A673 (cell line): ENCODE data around the gene LRSAM1. TPM values are rescaled to one million over a fixed set of nuclear protein-coding genes. Genes with fewer than 3 reads are reported as not detected.

Source experiments
- Bru-seq: library from RNA; stranded (reverse); fragments of 400-500 nt; gene quantifications from one replicate; lab custom pipeline; 2021; lab: Mats Ljungman, UMichigan
- BruChase-seq, 2 experiments: library from RNA; stranded (reverse); fragments of 400-500 nt; gene quantifications; one replicate each; lab custom pipeline; 2021; lab: Mats Ljungman, UMichigan
- BruUV-seq: library from RNA; stranded (reverse); fragments of 400-500 nt; replicated peaks from 2 replicates; lab custom pipeline; 2021; lab: Mats Ljungman, UMichigan
- CTCF ChIA-PET: fragments of 300-600 bp; sonication (Branson Sonifier 250); formaldehyde crosslinking; loops from one replicate; lab custom pipeline; 2022; ENCODE audit warnings: antibody characterized with exemption; lab: Charles Lee
- POLR2A ChIA-PET: fragments of 300-600 bp; sonication (Branson Sonifier 250); formaldehyde crosslinking; loops from one replicate; lab custom pipeline; 2022; ENCODE audit warnings: antibody characterized with exemption; ENCODE audit not compliant: low non-redundant PET; lab: Charles Lee
- DNase-seq: peaks from one replicate; pipeline ENCODE4 v3.0.0-alpha.2; 2015; ENCODE audit warnings: low spot score
- H3K27ac ChIP-seq: fragments of 200-600 bp; sonication (generic); 2 replicates; pipeline ENCODE4 v1.5.1; 2016; ENCODE audit warnings: mixed run types, low read depth, mild to moderate bottlenecking, mixed read lengths, antibody characterized with exemption, low read length; ENCODE audit not compliant: poor library complexity, severe bottlenecking
- H3K27me3 ChIP-seq: fragments of 200-600 bp; sonication (generic); replicated peaks from 2 replicates; pipeline ENCODE4 v1.6.1; 2017; ENCODE audit warnings: mixed run types, low read depth, mild to moderate bottlenecking, mixed read lengths, antibody characterized with exemption, low read length; ENCODE audit not compliant: insufficient read depth, poor library complexity
- H3K36me3 ChIP-seq: fragments of 200-600 bp; sonication (generic); 2 replicates; pipeline ENCODE4 v1.6.1; 2016; ENCODE audit warnings: mixed run types, mild to moderate bottlenecking, mixed read lengths, antibody characterized with exemption, low read length; ENCODE audit not compliant: insufficient read depth, poor library complexity, severe bottlenecking
- H3K4me1 ChIP-seq: fragments of 200-600 bp; sonication (generic); 2 replicates; pipeline ENCODE4 v1.6.1; 2017; ENCODE audit warnings: mixed run types, mild to moderate bottlenecking, mixed read lengths, antibody characterized with exemption, low read length; ENCODE audit not compliant: insufficient read depth, poor library complexity, severe bottlenecking
- H3K4me3 ChIP-seq: fragments of 200-600 bp; sonication (generic); 2 replicates; pipeline ENCODE4 v1.5.1; 2016; ENCODE audit warnings: low read depth, mixed run types, mild to moderate bottlenecking, mixed read lengths, low read length; ENCODE audit not compliant: poor library complexity, severe bottlenecking
- H3K9me3 ChIP-seq: fragments of 200-600 bp; sonication (generic); 2 replicates; pipeline ENCODE4 v1.6.1; 2016; ENCODE audit warnings: mixed run types, low read depth, mild to moderate bottlenecking, mixed read lengths, antibody characterized with exemption, low read length; ENCODE audit not compliant: poor library complexity, severe bottlenecking
- EZH2 ChIP-seq: fragments of 200-600 bp; sonication (generic); IDR thresholded peaks from 2 replicates; pipeline ENCODE4 v1.6.1; 2017; ENCODE audit warnings: borderline replicate concordance, low read depth, mild to moderate bottlenecking, mixed read lengths, antibody characterized with exemption, low read length; ENCODE audit not compliant: poor library complexity, severe bottlenecking
- intact Hi-C: fragments of 100-400 bp; cut with micrococcal nuclease; formaldehyde crosslinking; loops from one replicate; pipeline ENCODE4 v1.10.0; 2022; ENCODE audit not compliant: unreplicated experiment
- long read RNA-seq: library from polyadenylated mRNA; stranded (forward); transcript quantifications from one replicate; pipeline ENCODE4 v2.0.0, GENCODE V29; 2022
- total RNA-seq: library from RNA; stranded (reverse); gene quantifications from 2 replicates; pipeline ENCODE4 v1.2.3, GENCODE V29; 2021
- TF ChIP-seq, protein P1 (sequence below): fragments of 300-800, 200-600 bp; sonication (generic); conservative IDR thresholded peaks from 2 replicates; pipeline ENCODE4 v1.5.1; 2017; ENCODE audit warnings: low read depth, mild to moderate bottlenecking, antibody characterized with exemption, low read length, moderate library complexity, mixed read lengths

LRSAM1 gene
- 15.8 and 19.5 TPM in 2 replicates for total RNA-seq
- percentile 55 among the genes with signal in this experiment for Bru-seq, nascent RNA
- BruChase-seq, experiment 1, labeled RNA remaining after a 2-hour chase = percentile 64 among the genes with signal in this experiment
- percentile 73 among the genes with signal in this experiment for BruChase-seq, experiment 2, labeled RNA remaining after a 6-hour chase
- long read RNA-seq, transcript LRSAM1-201 (26 exons, 3,146 nt) = major isoform, 17 of 51 reads
- long read RNA-seq, transcript LRSAM1-202 (25 exons, 3,376 nt) = minor isoform, 13 of 51 reads
- long read RNA-seq, partial matches to known transcripts = 5 of 51 reads
- long read RNA-seq, other reads (novel, unspliced or antisense) = 16 of 51 reads

DNA sequence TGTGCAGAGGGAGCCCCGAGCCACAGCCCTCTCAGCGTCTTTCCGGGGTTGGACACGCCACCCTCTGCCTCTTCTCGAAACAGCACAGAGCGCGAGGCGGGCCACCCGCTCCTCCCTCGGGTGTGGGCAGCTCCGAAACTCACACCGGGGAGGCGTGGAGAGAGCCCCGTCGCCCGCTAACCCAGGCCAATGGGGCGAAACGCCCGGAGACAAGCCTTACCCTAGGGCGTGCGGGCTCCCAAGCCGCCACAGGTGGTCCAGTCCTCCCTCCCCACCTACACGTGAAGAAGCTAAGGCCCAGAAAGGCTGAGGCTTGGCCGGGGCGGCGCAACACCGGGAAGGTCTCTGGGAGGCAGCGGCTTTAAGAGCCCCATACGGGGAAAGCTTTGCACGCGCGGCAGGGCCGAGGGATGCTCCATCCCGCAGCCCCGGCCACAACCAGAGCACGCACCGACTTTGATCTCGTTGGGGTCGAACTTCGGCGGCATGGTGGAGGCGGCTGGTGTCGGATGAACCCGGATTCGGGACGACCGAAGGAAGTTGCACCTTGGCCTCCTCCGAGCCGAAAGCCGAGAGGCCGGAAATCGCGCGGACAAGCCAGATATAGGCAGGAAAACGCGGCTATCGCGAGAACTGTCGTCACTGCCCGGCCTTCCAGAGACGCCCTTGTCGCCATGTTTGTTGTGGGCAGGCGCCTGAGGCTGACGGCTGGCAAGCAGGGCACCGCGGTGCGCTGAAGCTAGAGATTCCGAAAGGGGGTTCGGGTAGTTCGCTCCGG lies at the start of gene LRSAM1, which contains the start of gene RPL12:
Gene LRSAM1, plus strand, starts transcription at position 681 of the 778 bp plus-strand sequence. CDS start 3,018 bp downstream, outside the sequence.
Gene RPL12, minus strand, starts transcription at position 577 of the 778 bp plus-strand sequence. Its CDS starts 89 bp downstream, at position 488.
- peak; percentile 95 for DNase-seq
- H3K36me3 ChIP-seq = peaks cover 56% of the 10 kb centered on the region
- ChIA-PET POLR2A (interaction anchor here (0.5 kb wide), 1 partner anchor 133 kb away, joined by 4 read pairs; no protein-coding TSS in a partner anchor), CTCF (no interaction called here)
- no peak for TF ChIP-seq EZH2
- TF ChIP-seq, protein P1, sequence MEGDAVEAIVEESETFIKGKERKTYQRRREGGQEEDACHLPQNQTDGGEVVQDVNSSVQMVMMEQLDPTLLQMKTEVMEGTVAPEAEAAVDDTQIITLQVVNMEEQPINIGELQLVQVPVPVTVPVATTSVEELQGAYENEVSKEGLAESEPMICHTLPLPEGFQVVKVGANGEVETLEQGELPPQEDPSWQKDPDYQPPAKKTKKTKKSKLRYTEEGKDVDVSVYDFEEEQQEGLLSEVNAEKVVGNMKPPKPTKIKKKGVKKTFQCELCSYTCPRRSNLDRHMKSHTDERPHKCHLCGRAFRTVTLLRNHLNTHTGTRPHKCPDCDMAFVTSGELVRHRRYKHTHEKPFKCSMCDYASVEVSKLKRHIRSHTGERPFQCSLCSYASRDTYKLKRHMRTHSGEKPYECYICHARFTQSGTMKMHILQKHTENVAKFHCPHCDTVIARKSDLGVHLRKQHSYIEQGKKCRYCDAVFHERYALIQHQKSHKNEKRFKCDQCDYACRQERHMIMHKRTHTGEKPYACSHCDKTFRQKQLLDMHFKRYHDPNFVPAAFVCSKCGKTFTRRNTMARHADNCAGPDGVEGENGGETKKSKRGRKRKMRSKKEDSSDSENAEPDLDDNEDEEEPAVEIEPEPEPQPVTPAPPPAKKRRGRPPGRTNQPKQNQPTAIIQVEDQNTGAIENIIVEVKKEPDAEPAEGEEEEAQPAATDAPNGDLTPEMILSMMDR = no peak
- H3K4me1 ChIP-seq = peaks cover 14% of the 10 kb centered on the region
- peak within 1 kb of the TSS; percentile 84 for H3K4me3 ChIP-seq
- no peaks in the 10 kb centered on the region for H3K27me3 ChIP-seq
- H3K9me3 ChIP-seq = no peaks in the 10 kb centered on the region
- BruUV-seq = no TSS peak
- intact Hi-C loops = no loop called here
- peak within 1 kb of the TSS; percentile 96 for H3K27ac ChIP-seq

DNA sequence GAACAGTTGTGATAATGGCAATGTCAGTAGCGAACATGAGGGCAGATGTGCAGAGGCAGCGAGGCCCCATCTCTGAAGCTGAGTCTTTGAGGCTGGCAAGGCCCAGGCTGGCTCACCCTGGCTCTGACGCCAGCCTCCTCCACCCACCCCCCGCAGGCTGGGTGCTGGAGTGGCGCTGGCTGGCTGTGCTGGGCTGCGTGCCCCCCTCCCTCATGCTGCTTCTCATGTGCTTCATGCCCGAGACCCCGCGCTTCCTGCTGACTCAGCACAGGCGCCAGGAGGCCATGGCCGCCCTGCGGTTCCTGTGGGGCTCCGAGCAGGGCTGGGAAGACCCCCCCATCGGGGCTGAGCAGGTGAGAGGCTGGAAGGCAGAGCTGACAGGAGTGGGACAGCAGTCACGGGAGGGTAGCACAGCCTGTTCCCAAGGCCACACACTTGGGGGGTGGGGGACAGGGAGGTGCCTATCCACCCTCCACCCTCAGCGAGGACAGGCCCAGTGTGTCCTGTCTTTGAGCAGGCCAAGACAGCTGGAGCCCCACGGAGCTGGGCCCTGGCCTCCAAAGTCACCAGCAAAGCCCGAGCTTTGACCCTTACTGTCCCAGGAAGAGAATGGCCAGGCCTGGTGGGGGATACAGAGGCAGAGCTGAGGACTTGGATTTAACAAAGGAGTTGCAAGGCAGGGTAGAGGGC lies 48.8 kb upstream of the LRSAM1 start:
- Histone ChIP-seq H3K36me3 (no peaks in the 10 kb centered on the region), H3K9me3 (no peaks in the 10 kb centered on the region), H3K27ac (no peak overlapping the region), H3K4me1 (peaks cover 3% of the 10 kb centered on the region), H3K4me3 (no peak overlapping the region), H3K27me3 (no peaks in the 10 kb centered on the region)
- no TSS peak for BruUV-seq
- CTCF ChIA-PET = interaction anchor here (0.6 kb wide), 1 partner anchor 91 kb away, joined by 8 read pairs; no protein-coding TSS in a partner anchor
- POLR2A ChIA-PET = no interaction called here
- intact Hi-C loops = no loop called here
- no peak for DNase-seq
- TF ChIP-seq, protein P1 = no peak
- no peak for TF ChIP-seq EZH2
